Tibial nerve (tissue), 4 donors: ENCODE data around the gene USP20. TPM values are rescaled to one million over a fixed set of nuclear protein-coding genes. Genes with fewer than 3 reads are reported as not detected.

Experiments
- DNase-seq, 2 donors: peaks; one replicate each; pipeline ENCODE4 v3.0.0-alpha.2; 2019; ENCODE audit warnings: low spot score in 2 of 2
- H3K27ac ChIP-seq, 4 donors: fragments of 200-600 bp; sonication (generic) in 3 of 4; one replicate each; pipeline ENCODE4 v1.5.1; 2017 to 2019; ENCODE audit warnings: mild to moderate bottlenecking in 1 of 4
- H3K27me3 ChIP-seq, 2 donors: fragments of 200-600 bp; sonication (generic) in 1 of 2; one replicate each; pipeline versions ENCODE4 v1.5.1 to v1.6.0; 2017 to 2019
- H3K36me3 ChIP-seq, 3 donors: fragments of 200-600 bp; sonication (generic); one replicate each; pipeline ENCODE4 v1.5.1; 2018 to 2019
- H3K4me1 ChIP-seq, 4 donors: fragments of 200-600 bp; sonication (generic) in 3 of 4; one replicate each; pipeline ENCODE4 v1.5.1; 2017 to 2019
- H3K4me3 ChIP-seq, 4 donors: fragments of 200-600 bp; sonication (generic) in 3 of 4; one replicate each; pipeline ENCODE4 v1.5.1; 2017 to 2019; ENCODE audit warnings: mild to moderate bottlenecking in 1 of 4, moderate library complexity in 1 of 4
- H3K9me3 ChIP-seq, 4 donors: fragments of 200-600 bp; sonication (generic) in 3 of 4; one replicate each; pipeline ENCODE4 v1.5.1; 2017 to 2019
- EP300 ChIP-seq, 2 donors: sonication (generic); formaldehyde crosslinking; IDR thresholded peaks; one replicate each; pipeline ENCODE4 v1.6.1; 2017; ENCODE audit warnings: antibody characterized with exemption in 2 of 2, mild to moderate bottlenecking in 1 of 2
- POLR2A ChIP-seq, 2 donors: fragments of 450-650 bp; IDR thresholded peaks; one replicate each; pipeline ENCODE4 v1.6.1; 2017; ENCODE audit warnings: antibody characterized with exemption in 2 of 2, mild to moderate bottlenecking in 2 of 2, moderate library complexity in 2 of 2
- WGBS, 2 donors: methylation state at CpG; one replicate each; pipeline ENCODE4 v1.1.5; 2018; 5-methylcytosine and 5-hydroxymethylcytosine counted together
- total RNA-seq, 4 donors: library from RNA; depleted of rRNA; stranded (reverse); fragments of >200 nt; gene quantifications; one replicate each; pipeline ENCODE4 v1.1.0, GENCODE V29; 2016
- TF ChIP-seq, protein P1 (sequence below), 5 experiments: fragments of 200-600 bp in 3 of 5; fragments of 450-650 bp in 2 of 5; sonication (generic) in 3 of 5; IDR thresholded peaks; one replicate each; pipeline ENCODE4 v1.5.1; 2016 to 2019; ENCODE audit warnings: antibody characterized with exemption in 5 of 5, mild to moderate bottlenecking in 3 of 5, moderate library complexity in 2 of 5

Gene USP20
- total RNA-seq, 4 donors from 2014 or later: 20.1 to 50.1 (median 24.1) TPM

- peak in 1 of 2 donors; percentile 58 for DNase-seq
- TF ChIP-seq, protein P1, sequence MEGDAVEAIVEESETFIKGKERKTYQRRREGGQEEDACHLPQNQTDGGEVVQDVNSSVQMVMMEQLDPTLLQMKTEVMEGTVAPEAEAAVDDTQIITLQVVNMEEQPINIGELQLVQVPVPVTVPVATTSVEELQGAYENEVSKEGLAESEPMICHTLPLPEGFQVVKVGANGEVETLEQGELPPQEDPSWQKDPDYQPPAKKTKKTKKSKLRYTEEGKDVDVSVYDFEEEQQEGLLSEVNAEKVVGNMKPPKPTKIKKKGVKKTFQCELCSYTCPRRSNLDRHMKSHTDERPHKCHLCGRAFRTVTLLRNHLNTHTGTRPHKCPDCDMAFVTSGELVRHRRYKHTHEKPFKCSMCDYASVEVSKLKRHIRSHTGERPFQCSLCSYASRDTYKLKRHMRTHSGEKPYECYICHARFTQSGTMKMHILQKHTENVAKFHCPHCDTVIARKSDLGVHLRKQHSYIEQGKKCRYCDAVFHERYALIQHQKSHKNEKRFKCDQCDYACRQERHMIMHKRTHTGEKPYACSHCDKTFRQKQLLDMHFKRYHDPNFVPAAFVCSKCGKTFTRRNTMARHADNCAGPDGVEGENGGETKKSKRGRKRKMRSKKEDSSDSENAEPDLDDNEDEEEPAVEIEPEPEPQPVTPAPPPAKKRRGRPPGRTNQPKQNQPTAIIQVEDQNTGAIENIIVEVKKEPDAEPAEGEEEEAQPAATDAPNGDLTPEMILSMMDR (IDR thresholded peaks at IDR 0.05): no peak
- TF ChIP-seq POLR2A (IDR thresholded peaks at IDR 0.05): no peak
- peak in 1 of 2 donors; percentile 72 for TF ChIP-seq EP300 (IDR thresholded peaks at IDR 0.05)
- Histone ChIP-seq H3K36me3 (peaks cover 0 to 45% (median 0%) of the 10 kb centered on the region in 3 donors), H3K27me3 (no peaks in the 10 kb centered on the region), H3K27ac (peak overlapping the region in 2 of 4 donors; percentile 66 to 77), H3K9me3 (no peaks in the 10 kb centered on the region), H3K4me3 (no peak overlapping the region), H3K4me1 (peaks cover 0 to 16% (median 0%) of the 10 kb centered on the region in 4 donors)
- 78% methylated on average over 15 of the region's 15 CpGs for WGBS, 2 donors
These were observed 75.6 kb downstream of the USP20 start for GRCh38 chr9:129910628-129911567.

DNA sequence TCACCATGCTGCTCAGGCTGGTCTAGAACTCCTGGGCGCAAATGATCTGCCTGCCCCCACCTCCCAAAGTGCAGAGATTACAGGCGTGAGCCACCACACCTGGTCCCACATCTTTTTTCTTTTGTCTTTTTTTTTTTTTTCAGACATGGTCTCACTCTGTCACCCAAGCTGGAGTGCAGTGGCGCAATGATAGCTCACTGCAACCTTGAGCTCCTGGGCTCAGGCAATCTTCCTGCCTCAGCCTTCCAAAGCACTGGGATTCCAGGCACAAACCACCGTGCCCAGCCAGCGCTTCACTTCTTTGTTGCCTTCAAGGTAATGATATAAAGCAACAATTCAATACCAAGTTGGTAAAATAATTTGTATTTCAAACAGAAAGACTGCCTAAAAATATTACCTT is 78.8 kb downstream of the USP20 start:
- H3K4me3 ChIP-seq: no peak overlapping the region
- H3K9me3 ChIP-seq: no peaks in the 10 kb centered on the region
- peaks cover 0 to 16% (median 0%) of the 10 kb centered on the region in 4 donors for H3K4me1 ChIP-seq
- no peaks in the 10 kb centered on the region for H3K27me3 ChIP-seq
- WGBS, 2 donors: 97 to 98% methylated on average over 5 of the region's 5 CpGs
- TF ChIP-seq, protein P1 (IDR thresholded peaks at IDR 0.05): no peak
- no peak for TF ChIP-seq POLR2A (IDR thresholded peaks at IDR 0.05)
- no peak for TF ChIP-seq EP300 (IDR thresholded peaks at IDR 0.05)
- H3K27ac ChIP-seq: no peak overlapping the region
- DNase-seq: no peak
- peaks cover 0 to 24% (median 0%) of the 10 kb centered on the region in 3 donors for H3K36me3 ChIP-seq

- Histone ChIP-seq H3K4me1 (peaks cover 0 to 4% (median 1%) of the 10 kb centered on the region in 4 donors), H3K27ac (no peak overlapping the region), H3K4me3 (no peak overlapping the region), H3K27me3 (no peaks in the 10 kb centered on the region), H3K9me3 (no peaks in the 10 kb centered on the region), H3K36me3 (peaks cover 0 to 20% (median 0%) of the 10 kb centered on the region in 3 donors)
- 91 to 93% methylated on average over 7 of the region's 7 CpGs for WGBS, 2 donors
- TF ChIP-seq POLR2A (IDR thresholded peaks at IDR 0.05) (no peak), EP300 (IDR thresholded peaks at IDR 0.05) (no peak)
- TF ChIP-seq, protein P1 (IDR thresholded peaks at IDR 0.05): no peak
- DNase-seq: no peak
These were observed 81.4 kb downstream of the USP20 start for GRCh38 chr9:129916707-129917106.

GRCh38 chr9:129918296-129918950 is 83.2 kb downstream of the USP20 start:
- WGBS, 2 donors: 90 to 94% methylated on average over 14 of the region's 14 CpGs
- peak overlapping the region in 1 of 4 donors; percentile 26 for H3K27ac ChIP-seq
- H3K36me3 ChIP-seq: peaks cover 0 to 24% (median 0%) of the 10 kb centered on the region in 3 donors
- H3K4me1 ChIP-seq: peaks cover 0 to 12% (median 2%) of the 10 kb centered on the region in 4 donors
- no peak for DNase-seq
- no peaks in the 10 kb centered on the region for H3K27me3 ChIP-seq
- H3K4me3 ChIP-seq: no peak overlapping the region
- no peak for TF ChIP-seq EP300 (IDR thresholded peaks at IDR 0.05)
- H3K9me3 ChIP-seq: no peaks in the 10 kb centered on the region

DNA sequence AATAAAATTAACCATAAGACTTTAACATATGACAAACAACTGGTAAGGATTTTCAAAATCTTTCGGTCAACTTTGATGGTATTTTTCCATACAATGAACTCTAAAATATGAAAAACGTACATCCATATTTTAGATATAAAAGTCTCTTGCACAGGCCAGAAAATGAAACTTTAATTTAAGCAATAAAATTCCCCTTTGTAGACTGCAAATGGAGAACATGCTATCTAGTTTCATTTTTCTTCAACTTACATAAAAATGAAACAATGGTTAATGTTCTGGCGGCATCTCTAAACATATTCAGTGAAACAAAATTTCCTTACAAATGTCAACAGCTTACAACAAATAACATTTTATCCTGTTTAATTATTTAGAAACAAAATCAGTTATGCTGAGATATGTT is 84.0 kb downstream of the USP20 start:
- Histone ChIP-seq H3K4me1 (peaks cover 0 to 19% (median 2%) of the 10 kb centered on the region in 4 donors), H3K4me3 (no peak overlapping the region), H3K27ac (peak overlapping the region in 1 of 4 donors; percentile 26), H3K36me3 (peaks cover 0 to 32% (median 0%) of the 10 kb centered on the region in 3 donors), H3K27me3 (no peaks in the 10 kb centered on the region), H3K9me3 (no peaks in the 10 kb centered on the region)
- no peak for DNase-seq
- no peak for TF ChIP-seq EP300 (IDR thresholded peaks at IDR 0.05)
- TF ChIP-seq, protein P1 (IDR thresholded peaks at IDR 0.05): no peak
- no peak for TF ChIP-seq POLR2A (IDR thresholded peaks at IDR 0.05)
- WGBS, 2 donors: 49 to 53% methylated on average over 3 of the region's 3 CpGs
